ENCODE measurements around the gene RCC2. TPM values are rescaled to one million over a fixed set of nuclear protein-coding genes. Genes with fewer than 3 reads are reported as not detected.
A peak's percentile ranks its signal among the peaks of the same experiment; 100 is the strongest.
"Not testable (repeated sequence)": the region's sequence is repeated elsewhere in the genome, so short reads cannot be mapped to it uniquely, and the experiment has no call there.

RCC2 gene
- total RNA-seq, 2 experiments from 2014 or later: 90.6 to 91.0 TPM

DNA sequence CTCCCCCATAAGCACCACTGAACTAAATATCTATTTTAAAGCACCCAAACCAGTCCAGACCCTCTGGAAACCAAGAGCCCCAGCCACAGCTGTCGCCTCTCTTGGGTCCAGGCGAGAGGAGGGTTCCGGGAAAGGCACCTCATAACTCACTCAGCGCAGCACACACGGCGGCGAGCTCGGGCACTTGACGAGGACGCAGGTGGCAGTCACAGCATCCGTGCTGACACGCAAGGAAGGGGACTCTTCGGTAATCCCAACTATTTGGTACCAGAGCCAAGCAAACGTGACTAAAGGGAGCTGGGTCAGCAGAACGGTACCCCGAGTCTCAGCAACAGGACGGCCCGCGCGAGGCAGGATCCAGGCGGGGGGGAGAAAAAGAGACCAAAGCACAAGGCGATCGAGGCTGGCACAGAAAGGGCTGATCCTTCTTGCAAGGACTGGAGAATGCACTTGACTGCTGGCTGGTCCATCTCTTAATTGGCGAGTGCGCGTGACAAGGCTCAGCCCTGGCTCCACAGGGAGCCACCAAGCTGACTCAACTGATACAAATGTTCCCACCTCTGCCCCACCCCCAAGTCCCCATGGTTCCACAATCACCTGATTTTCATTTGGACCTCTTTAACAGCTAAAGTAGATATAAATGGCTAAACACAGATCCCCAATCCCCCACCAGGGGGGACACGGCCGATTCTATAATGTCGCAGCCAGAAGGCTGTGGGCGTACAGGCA is 31.5 kb downstream of the RCC2 start:
- H3K27ac Mint-ChIP-seq; intact Hi-C loops (cut with micrococcal nuclease); H3K4me3 Mint-ChIP-seq; H3K4me1 Mint-ChIP-seq (ENCODE audit: low read depth); H3K9me3 Mint-ChIP-seq; H3K27me3 Mint-ChIP-seq; DNase-seq; POLR2A ChIA-PET: not testable (repeated sequence)
- peaks cover 52% of the 10 kb centered on the region for H3K36me3 Mint-ChIP-seq
- CTCF ChIA-PET: interaction anchor here (1.0 kb wide), 1 partner anchor 198 kb away, joined by 3 read pairs; no protein-coding TSS in a partner anchor

DNA sequence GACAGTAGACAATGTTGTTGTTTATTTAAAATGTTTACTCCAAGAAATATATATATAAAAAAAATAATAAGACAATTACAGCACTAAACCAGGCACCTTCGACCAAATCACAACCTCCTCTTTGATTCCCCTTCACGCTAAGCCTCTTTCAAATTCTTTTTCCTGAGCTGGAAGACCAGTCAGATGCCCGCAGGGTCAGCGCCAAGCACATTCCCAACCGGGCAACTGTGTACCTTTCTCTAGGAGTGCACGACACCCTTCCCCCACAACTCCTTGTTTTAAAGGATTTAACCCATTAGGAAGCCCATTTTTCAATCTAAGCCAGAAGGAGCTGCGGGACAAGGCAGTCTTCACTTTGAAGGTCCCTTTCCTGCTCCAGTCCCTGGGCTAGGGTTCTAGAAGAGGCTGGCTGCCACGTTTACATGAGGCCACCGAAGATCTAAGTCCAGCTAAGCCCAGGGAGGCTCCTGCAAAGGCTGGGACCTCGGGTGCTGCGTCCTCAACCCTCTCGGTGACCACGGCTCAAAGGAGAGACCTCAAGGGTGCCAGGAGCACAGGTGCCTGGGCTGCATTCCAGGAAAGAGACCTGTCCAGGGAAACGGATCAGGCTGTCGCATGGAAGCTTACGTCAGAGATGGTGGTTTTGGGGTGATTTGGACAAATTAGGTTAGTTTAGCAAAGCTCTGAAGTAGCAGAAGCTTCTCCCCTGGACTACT is 32.6 kb downstream of the RCC2 start:
- H3K27me3 Mint-ChIP-seq; H3K4me1 Mint-ChIP-seq (ENCODE audit: low read depth); H3K27ac Mint-ChIP-seq; POLR2A ChIA-PET; DNase-seq; H3K4me3 Mint-ChIP-seq; intact Hi-C loops (cut with micrococcal nuclease); H3K9me3 Mint-ChIP-seq: not testable (repeated sequence)
- H3K36me3 Mint-ChIP-seq: peaks cover 43% of the 10 kb centered on the region
- CTCF ChIA-PET: interaction anchor here (0.6 to 1.2 kb wide), 4 partner anchors 21 to 281 kb away, joined by 3 to 4 read pairs (median 3); no protein-coding TSS in a partner anchor

- peaks cover 38% of the 10 kb centered on the region for H3K36me3 Mint-ChIP-seq
- peak; percentile 55 for DNase-seq
- no peaks in the 10 kb centered on the region for H3K9me3 Mint-ChIP-seq
- ChIA-PET CTCF (interaction anchor here (0.6 to 1.2 kb wide), 4 partner anchors 20 to 280 kb away, joined by 3 to 4 read pairs (median 3); no protein-coding TSS in a partner anchor), POLR2A (no interaction called here)
- intact Hi-C loops (cut with micrococcal nuclease): no loop called here
- no peaks in the 10 kb centered on the region for H3K27me3 Mint-ChIP-seq
- no peak overlapping the region for H3K4me3 Mint-ChIP-seq
- no peaks in the 10 kb centered on the region for H3K4me1 Mint-ChIP-seq (ENCODE audit: low read depth)
- H3K27ac Mint-ChIP-seq: no peak overlapping the region
Measured at GRCh38 chr1:17405898-17406759, 33.3 kb downstream of the RCC2 start.

DNA sequence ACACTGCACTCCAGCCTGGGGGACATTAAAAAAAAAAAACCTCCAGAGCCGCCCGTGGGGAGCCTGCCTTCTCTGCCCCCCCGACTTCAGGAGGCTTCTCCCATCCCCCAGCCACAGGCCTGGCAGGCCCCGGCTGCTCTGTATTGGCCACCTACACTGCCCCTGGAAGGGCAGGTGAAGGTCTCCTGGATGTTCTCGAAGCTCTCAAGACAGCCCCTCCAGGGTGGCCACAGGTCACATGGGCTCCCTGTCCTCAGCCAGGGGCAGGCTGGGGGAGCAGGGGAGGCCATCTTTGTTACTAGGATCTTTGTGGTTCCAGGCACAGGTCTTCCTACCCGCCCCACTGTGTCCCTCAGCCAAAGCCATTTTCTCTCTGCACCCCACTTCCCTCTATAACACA is 34.7 kb downstream of the RCC2 start:
- no peak overlapping the region for H3K4me3 Mint-ChIP-seq
- DNase-seq: no peak
- no peaks in the 10 kb centered on the region for H3K4me1 Mint-ChIP-seq (ENCODE audit: low read depth)
- ChIA-PET CTCF (no interaction called here), POLR2A (no interaction called here)
- no peak overlapping the region for H3K27ac Mint-ChIP-seq
- no peaks in the 10 kb centered on the region for H3K27me3 Mint-ChIP-seq
- H3K9me3 Mint-ChIP-seq: no peaks in the 10 kb centered on the region
- peaks cover 27% of the 10 kb centered on the region for H3K36me3 Mint-ChIP-seq
- intact Hi-C loops (cut with micrococcal nuclease): no loop called here

GRCh38 chr1:17404034-17404684 is 35.3 kb downstream of the RCC2 start:
- H3K36me3 Mint-ChIP-seq: peaks cover 23% of the 10 kb centered on the region
- POLR2A ChIA-PET: no interaction called here
- no peaks in the 10 kb centered on the region for H3K4me1 Mint-ChIP-seq (ENCODE audit: low read depth)
- CTCF ChIA-PET: interaction anchor here (0.6 kb wide), 1 partner anchor 49 kb away, joined by 3 read pairs; no protein-coding TSS in a partner anchor
- no peak for DNase-seq
- H3K4me3 Mint-ChIP-seq: no peak overlapping the region
- no peaks in the 10 kb centered on the region for H3K9me3 Mint-ChIP-seq
- intact Hi-C loops (cut with micrococcal nuclease): no loop called here
- H3K27ac Mint-ChIP-seq: no peak overlapping the region
- no peaks in the 10 kb centered on the region for H3K27me3 Mint-ChIP-seq

DNA sequence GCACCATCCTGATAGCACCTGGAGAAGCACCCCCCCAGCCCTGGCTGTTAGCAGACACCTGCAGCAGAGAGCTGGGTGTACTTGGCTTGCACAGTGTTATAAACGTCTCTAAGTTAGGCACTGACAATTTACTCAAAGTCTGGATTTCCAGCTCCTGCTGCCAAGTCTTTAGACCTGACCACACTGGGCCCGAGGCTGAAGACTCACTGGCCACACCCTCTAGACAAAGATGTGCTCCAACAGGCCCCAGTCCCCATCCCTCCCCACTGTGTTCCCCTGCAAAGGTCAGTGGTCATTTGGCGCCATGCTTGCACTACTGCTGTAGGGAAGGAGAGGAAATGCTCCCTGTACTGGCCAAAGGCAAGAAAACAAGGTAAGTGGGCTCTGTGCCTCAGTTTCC is 36.4 kb downstream of the RCC2 start:
- CTCF ChIA-PET: no interaction called here
- DNase-seq: no peak
- Mint-ChIP-seq H3K36me3 (peaks cover 14% of the 10 kb centered on the region), H3K4me1 (ENCODE audit: low read depth) (no peaks in the 10 kb centered on the region), H3K9me3 (no peaks in the 10 kb centered on the region), H3K27me3 (no peaks in the 10 kb centered on the region), H3K27ac (no peak overlapping the region), H3K4me3 (no peak overlapping the region)
- POLR2A ChIA-PET: no interaction called here
- intact Hi-C loops (cut with micrococcal nuclease): no loop called here

DNA sequence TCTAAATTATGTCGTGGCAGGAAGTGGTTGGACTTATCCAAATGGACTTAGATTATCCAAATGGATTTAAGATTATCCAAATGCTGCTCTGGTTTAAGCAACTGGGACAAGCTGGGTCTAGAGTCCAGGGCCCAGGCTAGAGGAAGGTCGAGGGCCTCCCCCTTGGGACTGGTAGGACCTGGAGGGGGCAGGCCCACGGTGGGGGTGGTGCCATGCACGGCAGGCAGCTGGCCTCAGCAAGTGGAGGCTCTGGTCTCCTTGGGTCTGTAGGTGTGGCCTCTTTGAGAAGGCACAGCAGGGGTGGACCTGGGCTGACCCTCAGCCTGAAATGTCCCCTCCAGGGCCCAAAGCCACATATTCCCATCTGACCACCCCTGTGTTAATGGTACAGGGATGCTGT is 37.6 kb downstream of the RCC2 start:
- Mint-ChIP-seq H3K4me3 (no peak overlapping the region), H3K36me3 (peaks cover 2% of the 10 kb centered on the region), H3K9me3 (no peaks in the 10 kb centered on the region), H3K27ac (no peak overlapping the region), H3K27me3 (no peaks in the 10 kb centered on the region), H3K4me1 (ENCODE audit: low read depth) (no peaks in the 10 kb centered on the region)
- ChIA-PET POLR2A (no interaction called here), CTCF (interaction anchor here (0.5 to 1.0 kb wide), 3 partner anchors 46 to 282 kb away, joined by 3 read pairs; partner anchors contain the start of gene PADI2)
- intact Hi-C loops (cut with micrococcal nuclease): no loop called here
- DNase-seq: no peak

DNA sequence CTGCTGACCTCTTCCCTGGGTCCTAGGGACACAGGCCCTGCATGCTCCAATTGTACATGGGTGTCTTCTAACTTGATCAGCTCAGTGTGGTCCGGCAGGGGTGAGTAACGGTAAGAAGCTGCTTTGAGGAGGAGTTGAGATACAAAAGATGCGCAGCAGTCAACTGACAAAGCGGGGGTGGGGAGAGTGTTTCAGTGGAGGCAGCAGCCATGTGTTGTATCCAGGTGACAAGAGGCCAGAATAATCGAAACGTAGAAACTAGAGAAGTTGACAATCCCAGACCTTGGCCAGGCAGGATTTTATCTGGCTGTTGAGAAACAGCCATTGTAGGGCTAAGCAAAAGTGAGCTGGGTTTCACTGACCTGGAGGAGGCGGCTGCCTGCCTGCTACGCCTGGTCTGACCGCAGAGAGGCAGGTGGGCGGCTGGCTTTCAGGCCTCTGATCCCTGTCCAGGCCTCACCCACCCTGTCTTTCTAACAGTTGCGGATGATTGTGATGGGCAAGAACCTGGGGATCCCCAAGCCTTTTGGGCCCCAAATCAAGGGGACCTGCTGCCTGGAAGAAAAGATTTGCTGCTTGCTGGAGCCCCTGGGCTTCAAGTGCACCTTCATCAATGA is 38.6 kb downstream of the RCC2 start:
- CTCF ChIA-PET: interaction anchor here (0.8 to 1.0 kb wide), 2 partner anchors 64 to 281 kb away, joined by 3 read pairs; partner anchors contain the start of gene PADI2
- Mint-ChIP-seq H3K9me3 (no peaks in the 10 kb centered on the region), H3K4me3 (no peak overlapping the region), H3K27me3 (no peaks in the 10 kb centered on the region), H3K27ac (no peak overlapping the region), H3K36me3 (no peaks in the 10 kb centered on the region), H3K4me1 (ENCODE audit: low read depth) (no peaks in the 10 kb centered on the region)
- intact Hi-C loops (cut with micrococcal nuclease): no loop called here
- DNase-seq: no peak
- POLR2A ChIA-PET: no interaction called here

DNA sequence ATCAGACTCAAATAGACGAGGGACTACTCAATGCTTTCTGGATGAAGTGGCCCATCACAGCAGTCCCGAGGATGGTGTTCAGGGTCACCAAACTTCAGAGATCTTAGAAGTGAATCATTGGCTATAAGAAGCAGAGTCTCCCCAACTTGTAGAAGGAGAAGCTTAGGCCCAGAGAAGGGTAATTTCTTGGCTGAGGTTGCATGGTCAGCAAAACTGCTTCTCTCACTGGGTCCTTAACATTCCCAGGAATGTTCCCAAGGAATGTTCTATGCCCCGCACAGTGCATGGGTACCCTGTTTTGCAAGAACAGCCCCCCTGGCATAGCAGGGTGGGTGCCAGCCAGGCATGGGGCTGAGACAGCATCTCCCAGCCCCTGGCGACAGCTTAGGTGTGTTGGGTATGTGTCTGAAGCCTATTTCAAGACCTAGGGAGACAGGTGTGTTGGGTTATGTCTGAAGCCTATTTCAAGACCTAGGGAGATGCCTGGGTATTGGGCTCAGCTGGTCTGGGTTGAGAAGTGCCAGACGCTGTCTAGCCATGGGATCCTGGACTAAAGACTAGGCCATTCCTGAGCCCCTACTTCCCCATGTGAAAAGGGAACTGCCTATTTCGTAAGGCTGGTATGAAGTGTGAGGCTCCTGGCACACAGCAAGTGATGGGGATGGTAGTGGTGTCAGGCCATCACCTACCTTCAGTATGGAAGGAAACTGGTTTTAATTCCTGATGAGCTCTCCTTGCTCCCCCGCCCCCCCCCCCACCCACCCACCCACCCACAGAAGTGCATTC is 41.4 kb downstream of the RCC2 start:
- DNase-seq: no peak
- Mint-ChIP-seq H3K27ac (no peak overlapping the region), H3K9me3 (no peaks in the 10 kb centered on the region), H3K4me1 (ENCODE audit: low read depth) (no peaks in the 10 kb centered on the region), H3K4me3 (no peak overlapping the region), H3K36me3 (no peaks in the 10 kb centered on the region), H3K27me3 (no peaks in the 10 kb centered on the region)
- ChIA-PET CTCF (interaction anchor here (1.2 kb wide), 1 partner anchor 21 kb away, joined by 3 read pairs; no protein-coding TSS in a partner anchor), POLR2A (no interaction called here)
- intact Hi-C loops (cut with micrococcal nuclease): no loop called here

- Mint-ChIP-seq H3K4me1 (ENCODE audit: low read depth) (no peaks in the 10 kb centered on the region), H3K9me3 (no peaks in the 10 kb centered on the region), H3K36me3 (no peaks in the 10 kb centered on the region), H3K4me3 (no peak overlapping the region), H3K27me3 (no peaks in the 10 kb centered on the region), H3K27ac (no peak overlapping the region)
- DNase-seq: no peak
- POLR2A ChIA-PET: no interaction called here
- CTCF ChIA-PET: no interaction called here
- intact Hi-C loops (cut with micrococcal nuclease): no loop called here
Measured at GRCh38 chr1:17393230-17393629, 46.2 kb downstream of the RCC2 start.

DNA sequence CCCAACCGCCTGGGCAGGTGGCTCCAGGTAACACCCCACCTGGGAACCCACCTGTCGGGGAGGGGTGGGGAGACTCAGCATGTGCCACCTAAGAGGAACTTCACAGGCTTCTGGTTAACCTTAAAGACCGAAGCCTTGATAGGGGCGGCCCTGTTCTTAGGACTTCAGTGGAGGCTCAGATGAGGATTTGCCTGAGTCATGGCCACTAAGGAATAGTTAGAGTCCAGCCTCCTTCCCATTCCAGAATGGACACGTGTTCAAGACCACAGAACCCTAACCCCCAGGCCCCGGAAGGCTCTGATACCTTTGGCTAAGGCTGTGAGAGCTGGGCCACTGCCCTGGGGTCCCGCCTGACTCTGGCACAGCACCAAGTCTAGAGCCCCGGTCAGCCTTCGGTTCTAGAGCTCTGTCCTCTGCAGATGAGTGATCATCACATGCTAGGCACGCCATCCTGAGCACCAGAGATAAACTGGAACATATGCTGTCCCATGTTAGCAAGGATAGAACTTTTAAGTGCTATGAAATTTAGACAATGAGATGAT is 47.2 kb downstream of the RCC2 start:
- no peak for DNase-seq
- Mint-ChIP-seq H3K9me3 (no peaks in the 10 kb centered on the region), H3K4me3 (no peak overlapping the region), H3K27me3 (no peaks in the 10 kb centered on the region), H3K36me3 (no peaks in the 10 kb centered on the region), H3K27ac (no peak overlapping the region), H3K4me1 (ENCODE audit: low read depth) (no peaks in the 10 kb centered on the region)
- POLR2A ChIA-PET: no interaction called here
- intact Hi-C loops (cut with micrococcal nuclease): no loop called here
- CTCF ChIA-PET: interaction anchor here (0.7 kb wide), 1 partner anchor 215 kb away, joined by 3 read pairs; no protein-coding TSS in a partner anchor

All from activated CD4-positive, alpha-beta memory T cell treated with anti-CD3 and anti-CD28 coated beads for 36 hours (primary cell).